Ammon's horn (tissue), 1 donor: ENCODE measurements around the gene B4GALNT1.
A peak's percentile ranks its signal among the peaks of the same experiment; 100 is the strongest.
"Not testable (repeated sequence)": the region's sequence is repeated elsewhere in the genome, so short reads cannot be mapped to it uniquely, and the experiment has no call there.

Experiments
- DNase-seq: peaks from one replicate; pipeline ENCODE4 v3.0.0-alpha.2; 2016; ENCODE audit warnings: low spot score

Gene B4GALNT1

GRCh38 chr12:57609101-57609780 lies 23.8 kb downstream of the B4GALNT1 start:
- DNase-seq = no peak

GRCh38 chr12:57607958-57608663 lies 24.9 kb downstream of the B4GALNT1 start:
- no peak for DNase-seq

- DNase-seq = no peak
Measured at GRCh38 chr12:57606821-57607220, 26.2 kb downstream of the B4GALNT1 start.

- no peak for DNase-seq
Measured at GRCh38 chr12:57606399-57606798, 26.6 kb downstream of the B4GALNT1 start.

- DNase-seq = no peak
Measured at GRCh38 chr12:57605811-57606311, 27.1 kb downstream of the B4GALNT1 start.

GRCh38 chr12:57604992-57605810 lies 27.8 kb downstream of the B4GALNT1 start:
- DNase-seq = no peak

GRCh38 chr12:57604454-57604991 lies 28.5 kb downstream of the B4GALNT1 start, which contains the start of gene DTX3:
DTX3 (plus strand) TSS chr12:57604824; CDS start chr12:57606518, 1,694 bp downstream.
- peak; percentile 83 for DNase-seq

- DNase-seq = peak; percentile 77
Measured at GRCh38 chr12:57603815-57604453, 29.1 kb downstream of the B4GALNT1 start.

- DNase-seq = no peak
Measured at GRCh38 chr12:57603324-57603723, 29.7 kb downstream of the B4GALNT1 start.

GRCh38 chr12:57602544-57602943 lies 30.5 kb downstream of the B4GALNT1 start:
- no peak for DNase-seq

- DNase-seq = no peak
Measured at GRCh38 chr12:57600395-57600794, 32.6 kb downstream of the B4GALNT1 start.

- DNase-seq = no peak
Measured at GRCh38 chr12:57593187-57593586, 39.8 kb downstream of the B4GALNT1 start.

- peak; percentile 17 for DNase-seq
Measured at GRCh38 chr12:57592551-57593165, 40.3 kb downstream of the B4GALNT1 start.

- DNase-seq = no peak
Measured at GRCh38 chr12:57591782-57592325, 41.1 kb downstream of the B4GALNT1 start.

GRCh38 chr12:57590864-57591781 lies 41.9 kb downstream of the B4GALNT1 start, which contains the start of gene PIP4K2C:
PIP4K2C (plus strand) TSS chr12:57591192; CDS start chr12:57591290, 98 bp downstream.
- peak; percentile 80 for DNase-seq

GRCh38 chr12:57590479-57590863 lies 42.5 kb downstream of the B4GALNT1 start:
- DNase-seq = no peak

GRCh38 chr12:57588951-57589610 lies 43.9 kb downstream of the B4GALNT1 start:
- not testable (repeated sequence) for DNase-seq

- DNase-seq = no peak
Measured at GRCh38 chr12:57586832-57587429, 46.1 kb downstream of the B4GALNT1 start.

- DNase-seq = no peak
Measured at GRCh38 chr12:57586128-57586527, 46.9 kb downstream of the B4GALNT1 start.
